MM.1S (cell line): Measurements from ENCODE around the gene SMIM31.

ENCODE experiments used
- DNase-seq: peaks from one replicate; pipeline ENCODE4 v3.0.0-alpha.2; 2015
- H2AFZ ChIP-seq: fragments of 300-600 bp; sonication (generic); 2 replicates; pipeline ENCODE4 v1.6.0; 2016; ENCODE audit warnings: antibody characterized with exemption, low read length
- H3F3A ChIP-seq: fragments of 300-600 bp; sonication (generic); 2 replicates; pipeline ENCODE4 v1.6.1; 2016; ENCODE audit warnings: mild to moderate bottlenecking, antibody characterized with exemption, low read length, moderate library complexity, mixed read lengths; ENCODE audit not compliant: insufficient read depth
- H3K27ac ChIP-seq: fragments of 300-600 bp; sonication (generic); 2 replicates; pipeline ENCODE4 v1.5.1; 2016; ENCODE audit warnings: mild to moderate bottlenecking, low read length
- H3K27me3 ChIP-seq: fragments of 300-600 bp; sonication (generic); replicated peaks from 2 replicates; pipeline ENCODE4 v1.6.0; 2016; ENCODE audit warnings: low read length; ENCODE audit not compliant: insufficient read depth
- H3K36me3 ChIP-seq: fragments of 300-600 bp; sonication (generic); replicated peaks from 2 replicates; pipeline ENCODE4 v1.6.1; 2016; ENCODE audit warnings: mild to moderate bottlenecking, low read length, mixed read lengths; ENCODE audit not compliant: insufficient read depth
- H3K4me1 ChIP-seq: fragments of 300-600 bp; sonication (generic); 2 replicates; pipeline ENCODE4 v1.6.1; 2016; ENCODE audit warnings: low read length, mixed read lengths
- H3K4me2 ChIP-seq: fragments of 300-600 bp; sonication (generic); 2 replicates; pipeline ENCODE4 v1.6.0; 2016; ENCODE audit warnings: low read depth, low read length
- H3K4me3 ChIP-seq: fragments of 300-600 bp; sonication (generic); 2 replicates; pipeline ENCODE4 v1.5.1; 2016; ENCODE audit warnings: low read length, mixed read lengths
- H3K79me2 ChIP-seq: fragments of 300-600 bp; sonication (generic); 2 replicates; pipeline ENCODE4 v1.6.1; 2016; ENCODE audit warnings: mixed run types, low read length, mixed read lengths
- H3K9ac ChIP-seq: fragments of 300-600 bp; sonication (generic); 2 replicates; pipeline ENCODE4 v1.6.1; 2016; ENCODE audit warnings: low read length, mixed read lengths
- H3K9me2 ChIP-seq: fragments of 300-600 bp; sonication (generic); replicated peaks from 2 replicates; pipeline ENCODE4 v1.6.1; 2016; ENCODE audit warnings: mild to moderate bottlenecking, low read length, mixed read lengths; ENCODE audit not compliant: insufficient read depth
- H3K9me3 ChIP-seq: fragments of 300-600 bp; sonication (generic); replicated peaks from 2 replicates; pipeline ENCODE4 v1.6.1; 2016; ENCODE audit warnings: mild to moderate bottlenecking, low read length, mixed read lengths; ENCODE audit not compliant: insufficient read depth
- H4K20me1 ChIP-seq: fragments of 300-600 bp; sonication (generic); 2 replicates; pipeline ENCODE4 v1.6.1; 2016; ENCODE audit warnings: mild to moderate bottlenecking, low read length, moderate library complexity, mixed read lengths; ENCODE audit not compliant: insufficient read depth
- EZH2 ChIP-seq: fragments of 300-600 bp; sonication (generic); optimal IDR thresholded peaks from 2 replicates; pipeline ENCODE3; 2017; ENCODE audit warnings: low read depth, mild to moderate bottlenecking, antibody characterized with exemption, low read length, mixed read lengths
- EZH2phosphoT487 ChIP-seq: fragments of 300-600 bp; sonication (generic); IDR thresholded peaks from 2 replicates; pipeline ENCODE4 v1.6.1; 2018; ENCODE audit warnings: antibody characterized with exemption, low read length
- TF ChIP-seq, protein P1 (sequence below): fragments of 300-600 bp; sonication (generic); IDR thresholded peaks from 2 replicates; pipeline ENCODE4 v1.5.1; 2016; ENCODE audit warnings: antibody characterized with exemption, low read length, mixed read lengths

The SMIM31 gene

DNA sequence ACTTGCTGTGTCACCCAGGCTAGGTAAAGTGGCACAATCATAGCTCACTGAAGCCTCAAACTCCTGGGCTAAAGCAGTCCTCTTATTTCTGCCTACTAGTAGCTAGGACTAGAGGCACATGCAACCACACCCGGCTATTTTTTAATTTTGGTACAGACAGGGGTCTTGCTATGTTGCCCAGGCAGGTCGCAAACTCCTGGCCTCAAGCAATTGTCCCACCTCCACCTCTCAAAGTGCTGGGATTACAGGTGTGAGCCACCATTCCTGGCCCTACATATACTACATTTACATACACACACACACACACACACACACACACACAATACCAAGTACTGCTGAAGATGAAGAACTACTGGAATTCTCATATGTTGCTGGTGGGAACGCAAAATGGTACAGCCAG, 26.9 kb downstream of the SMIM31 start:
- Histone ChIP-seq H3K9ac (no peak overlapping the region), H3K4me3 (no peak overlapping the region)

DNA sequence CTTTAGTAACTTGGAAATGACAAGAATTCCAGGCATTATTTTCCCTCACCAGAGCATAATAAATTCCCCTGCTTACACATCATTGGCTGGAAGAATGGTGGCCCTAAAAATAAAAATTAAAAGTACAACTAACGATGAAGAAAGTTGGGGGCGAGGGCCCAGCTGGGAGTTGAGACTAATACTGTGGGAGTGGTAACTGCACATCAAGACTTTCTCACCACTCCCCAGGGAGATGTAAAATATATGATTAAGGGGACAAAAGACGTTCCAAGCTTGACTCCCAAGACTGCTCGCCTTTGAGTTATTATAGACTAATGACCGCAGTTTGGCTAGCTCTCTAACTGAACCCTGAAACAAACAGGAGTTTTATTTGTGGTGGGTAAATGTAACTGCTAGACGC, 30.0 kb downstream of the SMIM31 start:
- Histone ChIP-seq H3K79me2 (no peaks in the 10 kb centered on the region), H3K27ac (no peak overlapping the region), H2AFZ (no peak overlapping the region), H3K36me3 (no peaks in the 10 kb centered on the region), H3K4me2 (no peak overlapping the region), H3K4me1 (no peaks in the 10 kb centered on the region), H3K4me3 (no peak overlapping the region), H3K9ac (no peak overlapping the region), H4K20me1 (no peaks in the 10 kb centered on the region), H3F3A (no peaks in the 10 kb centered on the region), H3K9me2 (no peaks in the 10 kb centered on the region), H3K27me3 (no peaks in the 10 kb centered on the region), H3K9me3 (no peaks in the 10 kb centered on the region)
- no peak for DNase-seq
- TF ChIP-seq, protein P1, sequence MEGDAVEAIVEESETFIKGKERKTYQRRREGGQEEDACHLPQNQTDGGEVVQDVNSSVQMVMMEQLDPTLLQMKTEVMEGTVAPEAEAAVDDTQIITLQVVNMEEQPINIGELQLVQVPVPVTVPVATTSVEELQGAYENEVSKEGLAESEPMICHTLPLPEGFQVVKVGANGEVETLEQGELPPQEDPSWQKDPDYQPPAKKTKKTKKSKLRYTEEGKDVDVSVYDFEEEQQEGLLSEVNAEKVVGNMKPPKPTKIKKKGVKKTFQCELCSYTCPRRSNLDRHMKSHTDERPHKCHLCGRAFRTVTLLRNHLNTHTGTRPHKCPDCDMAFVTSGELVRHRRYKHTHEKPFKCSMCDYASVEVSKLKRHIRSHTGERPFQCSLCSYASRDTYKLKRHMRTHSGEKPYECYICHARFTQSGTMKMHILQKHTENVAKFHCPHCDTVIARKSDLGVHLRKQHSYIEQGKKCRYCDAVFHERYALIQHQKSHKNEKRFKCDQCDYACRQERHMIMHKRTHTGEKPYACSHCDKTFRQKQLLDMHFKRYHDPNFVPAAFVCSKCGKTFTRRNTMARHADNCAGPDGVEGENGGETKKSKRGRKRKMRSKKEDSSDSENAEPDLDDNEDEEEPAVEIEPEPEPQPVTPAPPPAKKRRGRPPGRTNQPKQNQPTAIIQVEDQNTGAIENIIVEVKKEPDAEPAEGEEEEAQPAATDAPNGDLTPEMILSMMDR, result no peak
- TF ChIP-seq EZH2phosphoT487, result no peak
- no peak for TF ChIP-seq EZH2

More for the DNA sequence above, 26.9 kb downstream of the SMIM31 start:
- TF ChIP-seq EZH2 (no peak), EZH2phosphoT487 (no peak)
- TF ChIP-seq, protein P1, result no peak
- H3F3A ChIP-seq, result no peaks in the 10 kb centered on the region
- H3K36me3 ChIP-seq, result no peaks in the 10 kb centered on the region
- H2AFZ ChIP-seq, result no peak overlapping the region
- no peaks in the 10 kb centered on the region for H3K9me3 ChIP-seq
- H3K27me3 ChIP-seq, result no peaks in the 10 kb centered on the region
- H4K20me1 ChIP-seq, result no peaks in the 10 kb centered on the region
- no peaks in the 10 kb centered on the region for H3K79me2 ChIP-seq
- no peaks in the 10 kb centered on the region for H3K4me1 ChIP-seq
- no peak overlapping the region for H3K27ac ChIP-seq
- DNase-seq, result no peak
- no peaks in the 10 kb centered on the region for H3K9me2 ChIP-seq
- no peak overlapping the region for H3K4me2 ChIP-seq

DNA sequence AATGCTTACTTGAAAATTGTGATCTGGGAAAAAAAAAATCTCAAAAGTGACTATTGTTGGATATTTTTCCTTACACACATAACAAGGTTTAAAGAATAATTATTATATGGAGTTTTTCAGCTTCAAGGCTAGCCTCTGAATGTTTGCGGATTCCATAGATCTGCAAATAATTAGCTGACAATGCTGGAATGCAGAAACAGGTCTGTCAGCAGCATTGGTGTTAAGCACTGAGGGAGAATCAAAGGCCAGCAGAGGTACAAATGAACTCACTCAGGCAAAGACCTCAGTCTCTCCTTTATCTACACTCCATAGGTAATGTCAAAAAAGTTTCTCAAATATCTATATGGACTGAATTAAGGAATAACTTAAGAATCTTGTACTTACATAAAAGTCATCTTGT, 35.1 kb downstream of the SMIM31 start:
- TF ChIP-seq, protein P1, result no peak
- no peak for TF ChIP-seq EZH2phosphoT487
- no peak for TF ChIP-seq EZH2
- H3K9me2 ChIP-seq, result no peaks in the 10 kb centered on the region
- DNase-seq, result no peak
- H2AFZ ChIP-seq, result no peak overlapping the region
- no peaks in the 10 kb centered on the region for H3K27me3 ChIP-seq
- H3K4me1 ChIP-seq, result no peaks in the 10 kb centered on the region
- H4K20me1 ChIP-seq, result no peaks in the 10 kb centered on the region
- no peak overlapping the region for H3K4me2 ChIP-seq
- H3K9ac ChIP-seq, result no peak overlapping the region
- no peaks in the 10 kb centered on the region for H3K36me3 ChIP-seq
- no peak overlapping the region for H3K4me3 ChIP-seq
- H3K27ac ChIP-seq, result no peak overlapping the region
- no peaks in the 10 kb centered on the region for H3K9me3 ChIP-seq
- no peaks in the 10 kb centered on the region for H3K79me2 ChIP-seq
- no peaks in the 10 kb centered on the region for H3F3A ChIP-seq
